ENCODE data around the gene CTIF.
"Not testable (repeated sequence)": the region's sequence is repeated elsewhere in the genome, so short reads cannot be mapped to it uniquely, and the experiment has no call there.

The CTIF gene

GRCh38 chr18:48869591-48869990 lies 330.8 kb downstream of the CTIF start:
- no peak for DNase-seq (ENCODE audit: low spot score)

GRCh38 chr18:48870926-48871325 lies 332.1 kb downstream of the CTIF start:
- not testable (repeated sequence) for DNase-seq (ENCODE audit: low spot score)

GRCh38 chr18:48871391-48872166 lies 332.7 kb downstream of the CTIF start:
- DNase-seq (ENCODE audit: low spot score) = no peak

DNA sequence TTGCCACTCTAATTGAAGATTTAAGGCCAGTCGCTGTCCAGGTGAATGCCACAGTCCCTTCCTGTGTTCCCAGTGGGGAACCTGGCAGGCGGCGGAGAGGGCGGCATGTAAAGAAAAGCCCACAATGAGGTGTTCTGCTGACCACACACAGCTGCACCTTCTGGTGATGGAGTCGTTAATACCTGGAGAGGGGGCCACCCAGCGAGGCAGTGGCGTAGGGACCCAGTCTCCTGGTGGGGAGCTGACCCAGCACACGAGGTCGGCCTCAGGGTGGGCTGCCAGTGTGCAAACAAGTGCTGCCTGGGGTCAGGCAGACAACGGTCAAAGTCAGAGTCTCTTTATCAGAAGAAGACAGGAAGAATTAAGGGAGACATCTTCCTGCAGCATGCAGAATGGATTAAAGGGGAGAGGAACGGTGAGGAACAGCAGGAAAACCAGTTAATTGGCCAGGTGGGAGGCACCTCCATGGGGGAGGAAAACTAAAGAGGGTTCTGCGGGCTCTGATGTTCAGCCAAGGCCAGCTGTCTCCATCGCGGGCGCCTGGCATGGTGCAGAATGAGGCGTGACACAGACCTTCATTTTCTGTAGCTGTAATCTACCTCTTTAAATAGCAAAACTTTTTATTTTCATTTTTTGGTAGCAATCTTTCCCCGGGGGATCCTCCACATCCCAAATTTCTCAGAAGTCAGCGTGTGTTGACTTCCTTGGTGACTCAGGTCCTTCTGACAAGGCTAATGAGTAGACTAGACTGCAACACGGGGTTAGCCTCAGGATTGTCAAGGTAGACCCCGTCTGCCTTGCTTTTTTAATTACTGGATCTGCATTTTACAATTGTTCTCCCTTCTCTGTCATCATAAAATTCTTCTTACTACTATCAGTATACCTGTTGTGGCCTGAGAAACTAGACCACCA lies 333.7 kb downstream of the CTIF start:
- no peak for DNase-seq (ENCODE audit: low spot score)

DNA sequence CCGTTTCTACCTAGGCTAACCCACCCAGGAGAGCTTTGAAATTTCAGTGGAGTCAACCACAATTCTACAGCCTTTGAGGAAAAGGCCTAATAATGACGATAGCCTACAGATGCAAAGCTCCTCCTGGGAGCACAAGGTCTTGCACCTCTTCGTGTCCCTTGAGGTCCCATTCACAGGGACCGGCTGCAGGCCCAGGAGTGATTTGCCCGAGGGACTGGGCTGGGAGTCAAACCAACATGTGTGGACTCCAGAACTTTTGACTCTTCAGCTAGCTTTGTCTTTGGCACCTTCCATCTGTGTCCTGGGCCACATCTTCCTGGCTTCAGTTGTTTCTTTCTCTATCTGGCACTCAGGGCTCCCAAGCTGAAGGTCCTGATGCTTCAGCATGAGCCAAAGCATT lies 335.4 kb downstream of the CTIF start:
- no peak for DNase-seq (ENCODE audit: low spot score)

- DNase-seq (ENCODE audit: low spot score) = no peak
Observed at GRCh38 chr18:48874701-48875162, 335.9 kb downstream of the CTIF start.

- DNase-seq (ENCODE audit: low spot score) = no peak
Observed at GRCh38 chr18:48875314-48875941, 336.6 kb downstream of the CTIF start.

GRCh38 chr18:48875942-48876511 lies 337.2 kb downstream of the CTIF start:
- DNase-seq (ENCODE audit: low spot score) = no peak

DNA sequence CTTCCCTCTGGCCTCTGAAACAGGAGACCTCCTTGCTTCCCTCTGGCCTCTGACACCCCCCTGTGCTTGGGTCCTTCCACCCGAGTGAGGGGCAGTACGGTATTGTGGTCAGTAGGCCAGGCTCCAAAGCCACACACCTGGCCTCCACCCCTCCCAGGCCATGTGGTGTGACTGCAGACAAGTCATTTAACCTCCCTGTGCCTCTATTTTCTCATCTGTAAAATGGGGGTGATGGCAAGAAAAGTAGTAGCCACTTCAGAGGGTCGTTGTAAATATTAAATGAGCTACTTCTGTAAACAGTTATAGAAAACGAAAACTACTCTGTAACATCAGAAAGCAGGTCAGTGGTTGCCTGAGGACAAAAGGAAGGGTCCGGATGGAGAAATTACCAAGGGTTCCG lies 337.8 kb downstream of the CTIF start:
- DNase-seq (ENCODE audit: low spot score) = no peak

- no peak for DNase-seq (ENCODE audit: low spot score)
Observed at GRCh38 chr18:48877941-48878340, 339.1 kb downstream of the CTIF start.

- no peak for DNase-seq (ENCODE audit: low spot score)
Observed at GRCh38 chr18:48878471-48878870, 339.6 kb downstream of the CTIF start.

DNA sequence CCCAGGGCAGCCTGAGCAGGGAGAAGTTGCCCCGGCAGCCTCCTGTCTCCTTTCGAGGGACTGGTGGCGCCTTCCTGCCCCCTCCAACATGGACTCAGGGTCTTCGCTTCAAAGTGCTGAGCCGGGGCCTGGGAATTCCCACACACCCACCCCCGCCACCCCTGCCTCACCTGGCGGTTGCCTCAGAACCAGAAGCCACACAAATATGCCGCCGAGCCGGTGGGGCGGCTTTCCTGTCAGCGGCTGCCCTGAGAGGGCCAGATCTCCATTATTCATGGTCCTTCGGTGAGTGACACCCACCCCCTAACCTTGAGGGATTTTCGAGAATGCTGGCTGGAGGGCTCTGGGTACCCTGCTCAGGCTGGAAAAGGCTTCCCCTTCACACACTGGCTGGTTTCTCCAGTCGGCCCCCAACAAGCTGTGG lies 340.2 kb downstream of the CTIF start:
- DNase-seq (ENCODE audit: low spot score) = no peak

GRCh38 chr18:48880931-48881330 lies 342.1 kb downstream of the CTIF start:
- DNase-seq (ENCODE audit: low spot score) = no peak

DNA sequence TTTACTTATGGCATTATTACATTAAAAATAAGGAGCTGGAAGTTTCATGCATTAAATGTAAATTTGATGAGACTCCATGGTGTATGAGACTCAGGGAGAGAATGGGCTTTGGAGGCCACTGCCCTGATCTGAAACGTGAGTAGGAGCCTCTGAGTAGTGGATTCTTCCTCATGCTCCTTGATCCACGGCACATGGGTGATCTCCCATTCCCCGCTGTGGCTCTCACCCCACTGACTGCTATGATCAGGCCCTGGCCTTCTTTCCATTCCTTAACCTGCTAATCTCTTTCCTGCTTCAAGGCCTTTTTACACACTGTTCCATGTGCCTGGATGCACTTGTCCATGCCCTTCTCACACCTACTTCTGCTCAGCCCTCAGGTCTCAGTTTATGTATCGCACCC lies 343.5 kb downstream of the CTIF start:
- DNase-seq (ENCODE audit: low spot score) = no peak

GRCh38 chr18:48884306-48884705 lies 345.5 kb downstream of the CTIF start:
- DNase-seq (ENCODE audit: low spot score) = no peak

DNA sequence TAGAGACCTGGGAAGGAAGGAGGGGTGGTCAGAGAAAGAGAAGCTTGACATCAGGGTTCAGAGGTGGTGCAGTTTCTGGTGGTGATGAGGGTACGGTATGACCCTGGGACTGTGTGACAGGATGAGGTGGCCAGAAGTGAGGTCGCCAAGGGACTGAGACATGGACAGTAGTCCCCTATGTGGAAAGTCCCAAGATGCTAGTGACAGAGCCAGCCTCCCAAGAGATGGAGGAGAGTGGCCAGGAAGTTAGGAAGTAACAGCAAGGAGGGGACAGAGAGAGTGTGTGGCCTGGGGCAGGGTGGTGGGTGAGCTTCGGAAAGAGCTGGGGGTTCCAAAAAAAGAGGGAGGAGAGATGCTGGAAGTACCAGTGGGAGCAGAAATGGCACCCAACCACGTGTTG lies 345.9 kb downstream of the CTIF start:
- no peak for DNase-seq (ENCODE audit: low spot score)

GRCh38 chr18:48885266-48885923 lies 346.6 kb downstream of the CTIF start:
- no peak for DNase-seq (ENCODE audit: low spot score)

GRCh38 chr18:48885924-48886400 lies 347.1 kb downstream of the CTIF start:
- no peak for DNase-seq (ENCODE audit: low spot score)

GRCh38 chr18:48886520-48887293 lies 347.9 kb downstream of the CTIF start:
- no peak for DNase-seq (ENCODE audit: low spot score)

DNA sequence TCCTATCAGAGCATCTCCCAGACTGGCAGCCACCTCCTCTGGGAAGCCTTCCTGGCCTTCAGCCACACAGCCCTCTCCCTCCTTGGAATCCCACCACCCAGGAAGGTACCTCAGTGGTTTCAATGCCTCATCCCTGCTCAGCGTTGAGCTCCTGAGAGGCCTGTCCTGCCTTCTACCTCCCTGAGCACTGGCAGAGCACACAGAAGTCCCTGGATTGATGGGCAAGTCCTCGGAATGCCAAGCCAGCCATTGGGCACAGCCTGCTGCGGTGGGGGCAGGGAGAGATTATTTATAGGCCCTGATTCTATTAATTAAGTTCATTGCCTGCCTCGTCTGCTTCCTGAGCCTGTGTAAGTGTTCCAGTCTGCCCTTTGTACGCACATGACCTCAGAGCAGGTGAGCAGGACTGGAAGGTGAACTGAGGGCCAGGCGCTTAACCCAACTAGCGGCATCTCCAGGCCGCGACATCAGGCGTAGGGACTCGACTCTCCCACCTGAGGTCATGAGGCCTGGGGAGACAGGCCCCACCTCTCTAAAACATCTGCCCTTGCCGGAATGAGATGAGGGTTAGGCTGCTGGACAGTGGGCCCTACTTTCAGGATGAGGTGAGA lies 348.6 kb downstream of the CTIF start:
- DNase-seq (ENCODE audit: low spot score) = no peak

All from globus pallidus (tissue), 1 donor.